Urinary bladder (tissue), 4 donors: Measurements from ENCODE around the gene SMIM10L1. TPM values are rescaled to one million over a fixed set of nuclear protein-coding genes. Genes with fewer than 3 reads are reported as not detected.

ENCODE experiments used
- DNase-seq: peaks from one replicate; pipeline ENCODE4 v3.0.0-alpha.2; 2015; ENCODE audit errors: extremely low spot score
- H3K27ac ChIP-seq: one replicate; pipeline ENCODE4 v1.5.1; 2013; ENCODE audit warnings: low read depth, mild to moderate bottlenecking, moderate library complexity
- H3K36me3 ChIP-seq: one replicate; pipeline ENCODE4 v1.6.1; 2013; ENCODE audit warnings: mild to moderate bottlenecking, moderate library complexity; ENCODE audit not compliant: insufficient read depth
- H3K4me1 ChIP-seq: one replicate; pipeline ENCODE4 v1.6.1; 2013; ENCODE audit warnings: mild to moderate bottlenecking, moderate library complexity; ENCODE audit not compliant: insufficient read depth
- H3K4me3 ChIP-seq: one replicate; pipeline ENCODE4 v1.5.1; 2013; ENCODE audit warnings: low read depth, low read length
- WGBS: extraction: QIAGEN DNeasy Blood & Tissue Kit; methylation state at CpG from one replicate; pipeline ENCODE4 v1.1.7; 2013; 5-methylcytosine and 5-hydroxymethylcytosine counted together
- polyA plus RNA-seq: library from polyadenylated mRNA; stranded (reverse); fragments of 200-250 nt; gene quantifications from one replicate; pipeline ENCODE4 v1.2.3, GENCODE V29; 2013
- total RNA-seq: library from RNA; depleted of rRNA; stranded (reverse); fragments of >200 nt; gene quantifications from one replicate; pipeline ENCODE4 v1.2.3, GENCODE V29; 2014
- donor health status: healthy with polysubstance abuse.
- donor health status: healthy.

The SMIM10L1 gene
- total and polyA plus RNA-seq, 2 donors: 10.8 to 12.8 TPM

DNA sequence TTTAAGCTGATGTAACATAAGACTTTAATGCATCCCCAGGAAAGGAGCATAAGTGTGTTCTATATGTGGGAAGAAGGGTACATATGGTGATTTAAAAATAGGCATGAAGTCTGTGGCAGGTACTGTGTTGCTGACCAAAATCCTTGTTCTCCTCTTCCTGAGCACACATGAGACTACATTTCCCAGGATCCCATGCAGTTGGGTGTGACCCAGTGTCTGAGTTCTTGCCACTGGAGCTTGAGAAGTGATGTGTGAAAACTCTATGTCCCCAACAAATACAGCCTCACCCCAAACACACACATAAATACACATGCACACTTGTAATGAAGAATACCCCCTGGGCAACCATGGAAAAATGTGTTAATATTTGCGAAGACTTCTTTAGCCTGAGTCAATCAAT lies 8.5 kb upstream of the SMIM10L1 start:
- H3K4me1 ChIP-seq: peaks cover 1% of the 10 kb centered on the region
- WGBS: 96% methylated on average over 1 of the region's 1 CpG
- H3K36me3 ChIP-seq: no peaks in the 10 kb centered on the region
- no peak overlapping the region for H3K4me3 ChIP-seq
- no peak overlapping the region for H3K27ac ChIP-seq
- DNase-seq: no peak

DNA sequence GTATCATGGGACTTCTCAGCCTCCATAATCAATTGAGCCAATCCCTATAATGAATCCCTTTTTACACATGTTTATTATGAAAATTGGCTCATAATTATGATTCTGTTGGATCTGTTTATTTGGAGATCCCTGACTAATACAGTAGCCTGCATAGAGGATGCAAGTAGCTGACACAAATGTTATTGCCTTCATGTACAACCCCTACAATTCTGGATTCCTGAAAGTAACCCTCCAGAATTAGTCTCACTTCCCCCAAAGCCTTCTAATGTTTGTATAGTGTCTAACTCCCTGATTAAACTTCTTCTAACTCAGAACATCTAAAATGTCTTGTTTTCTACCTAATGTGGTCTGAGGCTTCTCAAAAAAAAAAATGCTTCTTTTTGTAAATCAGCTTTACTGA lies 6.6 kb upstream of the SMIM10L1 start:
- H3K36me3 ChIP-seq: no peaks in the 10 kb centered on the region
- no peak overlapping the region for H3K4me3 ChIP-seq
- H3K4me1 ChIP-seq: no peaks in the 10 kb centered on the region
- H3K27ac ChIP-seq: no peak overlapping the region
- DNase-seq: no peak

DNA sequence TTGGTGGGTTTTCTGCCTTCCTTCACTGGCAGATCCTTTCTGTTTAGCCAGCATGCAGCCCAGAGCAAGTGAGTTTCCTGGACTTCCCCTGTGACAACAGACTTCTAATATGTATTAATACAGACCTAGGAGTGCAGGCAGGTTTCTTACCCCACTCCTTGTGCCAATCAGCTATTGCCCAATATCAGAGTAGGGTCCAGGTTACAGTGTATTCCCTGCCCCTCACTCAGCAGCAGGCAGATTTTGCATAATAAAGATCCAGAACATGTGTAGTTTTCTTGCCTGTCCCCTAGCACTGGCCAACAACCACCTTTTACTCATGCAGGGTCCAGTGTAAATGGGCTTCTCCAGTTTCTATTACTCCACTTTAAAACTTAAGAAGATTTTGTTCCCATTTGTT lies 4.7 kb upstream of the SMIM10L1 start:
- Histone ChIP-seq H3K36me3 (no peaks in the 10 kb centered on the region), H3K27ac (no peak overlapping the region), H3K4me3 (no peak overlapping the region), H3K4me1 (no peaks in the 10 kb centered on the region)
- no peak for DNase-seq

- Histone ChIP-seq H3K4me3 (peak overlapping the region; percentile 74), H3K36me3 (no peaks in the 10 kb centered on the region), H3K4me1 (peaks cover 1% of the 10 kb centered on the region), H3K27ac (no peak overlapping the region)
- DNase-seq: no peak
- WGBS: 3% methylated on average over 4 of the region's 4 CpGs
These were observed 217 bp upstream of the SMIM10L1 start for GRCh38 chr12:11170810-11171144.

DNA sequence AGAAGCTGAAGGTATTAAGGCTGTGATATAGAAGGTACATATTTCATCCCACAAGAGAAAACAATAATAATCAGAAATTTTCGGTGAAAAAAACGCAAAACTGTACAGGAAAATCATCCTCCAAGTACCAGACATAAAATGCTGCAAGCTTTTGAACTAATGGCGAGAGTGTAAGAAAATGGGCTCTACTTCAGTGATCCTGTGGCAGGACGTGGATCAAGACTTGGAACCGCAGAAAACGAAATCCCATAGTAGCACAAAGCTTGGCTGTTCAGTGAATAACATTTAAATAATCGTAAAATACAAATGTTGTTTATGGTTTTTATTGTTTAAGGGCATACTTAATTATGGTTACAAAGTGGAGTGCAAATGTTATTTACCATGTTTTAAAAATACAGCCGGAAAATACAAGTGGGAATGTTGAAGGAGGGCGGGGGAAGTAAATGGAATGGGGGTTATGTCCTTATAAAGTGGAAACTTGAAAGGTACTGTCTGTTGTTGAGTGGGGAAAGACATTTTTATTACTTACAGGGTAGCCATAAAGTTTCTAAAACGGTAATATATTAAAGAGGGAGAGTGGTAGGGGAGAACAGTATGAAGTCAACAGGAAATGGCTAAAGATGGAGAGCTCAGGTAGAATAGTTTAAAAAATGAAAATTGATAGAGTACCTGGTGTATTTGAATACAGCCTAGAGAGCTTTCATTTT lies 1.1 kb downstream of the SMIM10L1 start:
- Histone ChIP-seq H3K36me3 (no peaks in the 10 kb centered on the region), H3K4me1 (peaks cover 1% of the 10 kb centered on the region), H3K4me3 (peak overlapping the region; percentile 74), H3K27ac (no peak overlapping the region)
- 3% methylated on average over 10 of the region's 10 CpGs for WGBS
- peak; percentile 29 for DNase-seq

DNA sequence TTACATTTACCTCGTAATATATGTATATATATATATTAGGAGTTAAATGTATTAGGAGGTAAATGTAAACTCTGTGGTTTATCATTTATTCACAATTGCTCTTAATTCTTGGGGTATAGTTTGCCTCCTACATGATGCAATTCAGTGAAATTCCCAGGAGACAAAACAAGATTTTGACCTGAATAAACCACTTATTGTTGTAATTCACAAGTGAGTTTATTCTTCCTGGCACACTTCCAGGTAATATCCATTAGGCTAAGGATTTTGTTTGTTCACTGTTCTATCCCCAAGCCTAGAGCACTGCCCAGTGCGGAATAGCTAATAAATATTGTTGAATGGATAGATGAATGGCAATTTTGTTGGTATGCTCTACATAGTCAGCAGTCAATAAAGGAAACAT lies 3.0 kb downstream of the SMIM10L1 start:
- WGBS: 96% methylated on average over 2 of the region's 2 CpGs
- H3K27ac ChIP-seq: no peak overlapping the region
- no peak overlapping the region for H3K4me3 ChIP-seq
- H3K36me3 ChIP-seq: no peaks in the 10 kb centered on the region
- H3K4me1 ChIP-seq: peaks cover 1% of the 10 kb centered on the region
- no peak for DNase-seq

DNA sequence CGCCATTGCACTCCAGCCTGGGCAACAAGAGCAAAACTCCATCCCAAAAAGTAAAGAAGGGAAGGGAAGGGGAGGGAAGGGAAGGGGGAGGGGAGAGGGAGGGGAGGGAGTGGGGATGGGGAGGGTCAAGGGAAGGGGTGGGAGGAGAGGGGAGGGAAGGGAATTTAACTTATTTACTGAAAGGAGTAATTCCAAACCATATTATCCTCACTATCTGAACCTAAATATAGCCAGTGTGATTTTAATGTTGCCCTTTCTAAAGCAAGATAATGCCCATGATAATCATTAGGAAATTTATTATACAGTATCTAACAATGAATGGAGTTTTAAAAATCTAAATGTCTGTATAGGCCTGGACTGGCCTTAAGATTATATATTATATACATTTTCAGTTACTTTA lies 7.3 kb downstream of the SMIM10L1 start:
- Histone ChIP-seq H3K4me1 (peaks cover 1% of the 10 kb centered on the region), H3K4me3 (no peak overlapping the region), H3K27ac (no peak overlapping the region), H3K36me3 (no peaks in the 10 kb centered on the region)
- DNase-seq: no peak
- 92% methylated on average over 1 of the region's 1 CpG for WGBS

DNA sequence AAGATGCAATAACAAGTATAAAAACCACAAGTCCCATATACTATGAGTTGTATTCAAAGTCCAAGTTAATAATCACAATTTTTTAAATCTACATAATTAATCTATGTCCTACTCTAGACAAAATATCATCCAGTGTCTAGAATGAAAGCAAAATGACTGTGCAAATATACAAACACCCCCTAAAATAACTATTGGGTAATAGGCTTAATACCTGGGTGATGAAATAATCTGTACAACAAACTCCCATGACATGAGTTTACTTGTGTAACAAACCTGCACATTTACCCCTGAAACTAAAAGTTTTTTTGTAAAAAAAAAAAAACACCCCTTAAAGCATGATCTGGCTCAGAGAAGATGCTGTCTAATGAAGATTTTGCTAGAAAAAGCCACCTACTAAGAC lies 11.5 kb downstream of the SMIM10L1 start:
- Histone ChIP-seq H3K36me3 (no peaks in the 10 kb centered on the region), H3K4me3 (no peak overlapping the region), H3K27ac (no peak overlapping the region), H3K4me1 (no peaks in the 10 kb centered on the region)
- DNase-seq: no peak

DNA sequence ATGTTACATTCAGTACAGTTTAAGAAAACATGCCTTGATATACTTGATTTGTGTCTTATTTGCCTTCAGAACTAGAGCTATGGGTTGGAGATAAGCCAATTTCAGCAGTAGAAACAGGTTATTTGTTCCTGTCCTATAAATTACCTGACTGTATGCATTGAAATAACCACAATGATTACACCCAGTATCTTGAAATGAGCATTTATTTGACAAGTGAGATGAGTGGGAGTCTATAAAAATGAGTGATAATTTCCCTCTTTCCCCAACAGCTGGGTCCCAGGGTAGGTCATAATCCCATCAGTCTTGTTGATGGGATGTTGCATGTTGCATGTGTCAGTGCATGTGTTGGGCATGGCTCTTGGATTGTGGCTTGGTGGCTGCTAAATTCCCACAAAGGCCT lies 12.0 kb downstream of the SMIM10L1 start:
- no peak for DNase-seq
- H3K4me1 ChIP-seq: no peaks in the 10 kb centered on the region
- H3K36me3 ChIP-seq: no peaks in the 10 kb centered on the region
- no peak overlapping the region for H3K4me3 ChIP-seq
- no peak overlapping the region for H3K27ac ChIP-seq

DNA sequence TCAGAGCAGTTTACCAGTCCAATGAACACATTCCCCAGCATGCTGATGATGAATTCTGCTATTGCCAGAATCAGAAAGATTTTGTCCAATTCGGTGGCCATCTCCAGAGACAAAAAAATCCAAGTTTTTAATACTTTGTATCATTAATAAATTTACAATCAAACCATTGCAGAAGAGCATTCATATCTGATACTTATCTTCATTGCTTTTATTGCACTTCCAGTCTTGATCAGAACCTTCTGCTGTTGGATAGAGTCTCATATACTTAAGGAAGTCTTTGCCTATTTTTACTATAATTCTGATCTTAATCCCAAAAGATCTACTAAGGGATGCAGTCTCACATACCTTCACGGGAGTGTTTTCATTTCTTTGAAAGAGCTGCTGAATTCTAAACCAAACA lies 15.8 kb downstream of the SMIM10L1 start, which contains the start of gene TAS2R42:
TAS2R42 (minus strand) TSS at position 101 of the 400 bp plus-strand sequence; CDS start at position 101, 0 bp downstream.
- no peak for DNase-seq
- Histone ChIP-seq H3K4me1 (no peaks in the 10 kb centered on the region), H3K27ac (no peak within 1 kb of the TSS), H3K36me3 (no peaks in the 10 kb centered on the region), H3K4me3 (no peak within 1 kb of the TSS)
- WGBS: 39% methylated on average over 2 of the region's 2 CpGs

DNA sequence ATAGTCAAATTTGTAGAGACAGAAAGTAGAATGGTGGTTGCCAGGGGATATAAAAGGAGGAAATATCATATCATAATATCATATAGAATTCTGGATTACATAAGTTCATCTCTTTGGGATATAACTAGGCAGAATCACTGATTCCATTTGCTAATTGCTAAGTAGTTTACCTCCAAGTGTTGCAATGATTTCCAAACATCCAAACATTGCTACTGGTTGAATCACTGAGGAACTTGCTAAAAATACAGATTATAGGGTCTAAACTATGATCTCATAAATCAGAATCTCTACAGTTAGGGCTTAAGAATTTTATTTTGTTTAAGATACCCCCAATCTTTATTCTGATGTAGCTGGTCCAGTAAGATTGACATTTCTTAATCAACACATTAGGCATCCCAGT lies 31.8 kb downstream of the SMIM10L1 start:
- H3K27ac ChIP-seq: no peak overlapping the region
- H3K36me3 ChIP-seq: no peaks in the 10 kb centered on the region
- no peak for DNase-seq
- no peaks in the 10 kb centered on the region for H3K4me1 ChIP-seq
- no peak overlapping the region for H3K4me3 ChIP-seq

- H3K36me3 ChIP-seq: no peaks in the 10 kb centered on the region
- WGBS: 92% methylated on average over 3 of the region's 3 CpGs
- H3K27ac ChIP-seq: no peak overlapping the region
- no peaks in the 10 kb centered on the region for H3K4me1 ChIP-seq
- H3K4me3 ChIP-seq: no peak overlapping the region
- no peak for DNase-seq
These were observed 33.2 kb downstream of the SMIM10L1 start for GRCh38 chr12:11204173-11204572.

DNA sequence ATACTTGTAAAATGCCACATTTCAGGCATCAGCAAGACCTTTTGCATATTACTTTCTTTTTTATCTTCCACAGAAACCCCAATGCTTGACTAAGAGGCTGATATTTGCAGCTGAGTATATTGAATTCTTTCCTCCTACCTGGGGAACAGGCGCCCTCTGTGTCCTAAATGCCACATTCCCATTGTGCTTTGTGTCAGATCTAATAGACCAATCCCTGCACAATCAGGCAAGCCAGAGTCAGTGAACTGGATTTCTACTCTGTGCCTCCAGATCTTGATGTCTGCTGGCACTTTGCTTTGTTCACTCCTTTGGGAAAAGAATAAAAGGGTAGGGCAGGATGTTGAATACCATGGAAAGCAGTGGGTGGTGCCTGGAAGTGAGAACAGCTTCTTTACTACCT lies 38.1 kb downstream of the SMIM10L1 start:
- Histone ChIP-seq H3K27ac (no peak overlapping the region), H3K4me1 (no peaks in the 10 kb centered on the region), H3K36me3 (no peaks in the 10 kb centered on the region), H3K4me3 (no peak overlapping the region)
- no peak for DNase-seq
- 67% methylated on average over 1 of the region's 1 CpG for WGBS
